ENCODE results near the gene CCDC159.

The CCDC159 gene

DNA sequence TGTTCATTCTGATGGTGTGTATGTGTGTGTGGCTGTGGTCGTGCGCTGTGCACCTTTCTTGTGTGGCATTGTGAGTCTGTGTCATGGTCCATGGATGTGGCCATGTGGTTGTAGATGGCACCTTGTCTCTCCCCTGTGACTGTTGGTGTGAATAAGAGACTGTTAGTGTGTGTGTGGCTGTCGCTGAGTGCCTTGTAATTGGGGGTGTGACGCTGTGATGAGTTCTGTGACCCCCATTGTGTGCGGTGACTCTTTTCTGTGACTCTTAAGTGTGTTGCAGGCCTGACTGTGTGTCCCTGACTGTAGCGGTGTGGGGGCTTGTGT is 9.7 kb downstream of the CCDC159 start:
- H3K4me1 ChIP-seq (ENCODE audit: control insufficient read depth, insufficient read depth, low read length): peaks cover 13% of the 10 kb centered on the region
- H3K9ac ChIP-seq (ENCODE audit: low read length in 2 of 2): peak overlapping the region; percentile 66 to 80
- peak overlapping the region; percentile 81 to 88 for H3K4me3 ChIP-seq (ENCODE audit: low read length in 2 of 2)
- no peaks in the 10 kb centered on the region for H3K27me3 ChIP-seq (ENCODE audit: control insufficient read depth in 1 of 2, insufficient read depth in 2 of 2, low read length in 2 of 2)
- H3K36me3 ChIP-seq (ENCODE audit: control insufficient read depth in 2 of 2, insufficient read depth in 2 of 2, low read length in 2 of 2): peaks cover 7 to 15% of the 10 kb centered on the region in 2 donors
- H3K27ac ChIP-seq (ENCODE audit: low read length): peak overlapping the region; percentile 62
- no peaks in the 10 kb centered on the region for H3K9me3 ChIP-seq (ENCODE audit: control insufficient read depth in 2 of 2, low read length in 2 of 2)

DNA sequence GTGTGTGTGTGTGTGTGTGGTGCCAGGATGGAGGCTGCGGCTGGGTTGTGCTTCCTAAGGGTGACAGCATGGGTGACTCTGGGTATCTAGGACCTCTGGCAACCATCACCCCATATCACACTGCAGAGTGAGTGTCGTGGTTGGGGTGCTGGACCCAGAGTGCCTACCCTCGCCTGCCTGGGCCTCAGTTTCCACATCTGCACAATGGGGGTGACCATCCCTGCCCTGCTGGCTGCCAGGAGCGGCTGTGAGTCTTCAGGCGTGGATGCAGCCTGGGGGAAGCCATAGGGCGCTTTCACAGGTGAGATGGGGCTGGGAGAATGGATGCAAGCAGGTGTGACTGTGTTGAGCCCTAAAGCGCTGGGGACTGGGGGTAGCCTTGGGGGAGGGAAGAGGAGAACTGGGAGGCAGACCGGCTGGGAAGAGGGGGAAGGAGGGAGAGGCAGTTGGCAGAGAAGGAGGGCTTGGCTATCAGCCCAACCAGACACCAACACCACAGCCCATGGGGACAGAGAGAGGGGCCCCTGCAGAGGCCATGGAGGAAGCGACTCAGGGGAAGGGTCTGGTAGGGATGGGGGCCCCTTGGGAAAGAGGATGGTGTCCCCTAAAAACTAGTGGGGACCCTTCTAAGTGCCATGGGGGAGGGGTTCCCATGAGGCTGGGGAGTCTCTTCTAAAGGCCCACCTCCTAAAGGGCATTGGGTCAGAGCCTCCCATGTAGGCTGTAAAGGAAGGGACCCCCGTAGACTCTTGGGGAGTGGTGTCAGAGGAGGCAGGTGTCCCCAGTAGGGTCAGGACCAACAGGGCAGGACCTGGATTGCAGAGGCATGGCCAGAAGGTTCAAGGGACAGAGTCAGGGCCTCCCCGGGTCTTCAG is 10.6 kb downstream of the CCDC159 start:
- Histone ChIP-seq H3K4me1 (ENCODE audit: control insufficient read depth, insufficient read depth, low read length) (peaks cover 13% of the 10 kb centered on the region), H3K27ac (ENCODE audit: low read length) (no peak overlapping the region), H3K9me3 (ENCODE audit: control insufficient read depth in 2 of 2, low read length in 2 of 2) (no peaks in the 10 kb centered on the region), H3K36me3 (ENCODE audit: control insufficient read depth in 2 of 2, insufficient read depth in 2 of 2, low read length in 2 of 2) (peaks cover 7 to 20% of the 10 kb centered on the region in 2 donors), H3K27me3 (ENCODE audit: control insufficient read depth in 1 of 2, insufficient read depth in 2 of 2, low read length in 2 of 2) (no peaks in the 10 kb centered on the region), H3K4me3 (ENCODE audit: low read length in 2 of 2) (peak overlapping the region in 1 of 2 donors; percentile 88), H3K9ac (ENCODE audit: low read length in 2 of 2) (no peak overlapping the region)

DNA sequence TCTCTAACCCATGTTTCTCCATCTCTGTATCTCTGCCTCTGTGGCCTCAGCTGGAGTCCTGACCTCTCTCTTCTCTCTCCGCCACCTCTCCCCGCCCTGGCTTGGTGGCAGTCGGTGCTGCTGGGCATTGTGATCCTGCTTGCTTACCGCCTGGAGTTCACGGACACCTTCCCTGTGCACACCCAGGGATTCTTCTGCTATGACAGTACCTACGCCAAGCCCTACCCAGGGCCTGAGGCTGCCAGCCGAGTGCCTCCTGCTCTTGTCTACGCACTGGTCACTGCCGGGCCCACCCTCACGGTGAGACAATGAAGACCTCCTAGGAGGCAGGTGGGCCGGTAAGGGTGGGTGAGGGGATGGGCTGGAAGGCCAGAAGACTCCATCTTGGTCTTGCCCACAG is 13.1 kb downstream of the CCDC159 start:
- Histone ChIP-seq H3K9me3 (ENCODE audit: control insufficient read depth in 2 of 2, low read length in 2 of 2) (no peaks in the 10 kb centered on the region), H3K4me1 (ENCODE audit: control insufficient read depth, insufficient read depth, low read length) (peaks cover 13% of the 10 kb centered on the region), H3K27me3 (ENCODE audit: control insufficient read depth in 1 of 2, insufficient read depth in 2 of 2, low read length in 2 of 2) (no peaks in the 10 kb centered on the region), H3K36me3 (ENCODE audit: control insufficient read depth in 2 of 2, insufficient read depth in 2 of 2, low read length in 2 of 2) (peaks cover 17 to 32% of the 10 kb centered on the region in 2 donors), H3K27ac (ENCODE audit: low read length) (no peak overlapping the region), H3K4me3 (ENCODE audit: low read length in 2 of 2) (no peak overlapping the region), H3K9ac (ENCODE audit: low read length in 2 of 2) (no peak overlapping the region)

GRCh38 chr19:11361037-11361770 is 14.9 kb downstream of the CCDC159 start:
- H3K9ac ChIP-seq (ENCODE audit: low read length in 2 of 2): no peak overlapping the region
- H3K9me3 ChIP-seq (ENCODE audit: control insufficient read depth in 2 of 2, low read length in 2 of 2): no peaks in the 10 kb centered on the region
- H3K4me3 ChIP-seq (ENCODE audit: low read length in 2 of 2): no peak overlapping the region
- peaks cover 4% of the 10 kb centered on the region for H3K4me1 ChIP-seq (ENCODE audit: control insufficient read depth, insufficient read depth, low read length)
- H3K27ac ChIP-seq (ENCODE audit: low read length): no peak overlapping the region
- H3K36me3 ChIP-seq (ENCODE audit: control insufficient read depth in 2 of 2, insufficient read depth in 2 of 2, low read length in 2 of 2): peaks cover 20 to 36% of the 10 kb centered on the region in 2 donors
- H3K27me3 ChIP-seq (ENCODE audit: control insufficient read depth in 1 of 2, insufficient read depth in 2 of 2, low read length in 2 of 2): no peaks in the 10 kb centered on the region

GRCh38 chr19:11361771-11362731 is 15.7 kb downstream of the CCDC159 start:
- H3K27me3 ChIP-seq (ENCODE audit: control insufficient read depth in 1 of 2, insufficient read depth in 2 of 2, low read length in 2 of 2): no peaks in the 10 kb centered on the region
- no peak overlapping the region for H3K9ac ChIP-seq (ENCODE audit: low read length in 2 of 2)
- H3K4me1 ChIP-seq (ENCODE audit: control insufficient read depth, insufficient read depth, low read length): no peaks in the 10 kb centered on the region
- no peak overlapping the region for H3K4me3 ChIP-seq (ENCODE audit: low read length in 2 of 2)
- H3K27ac ChIP-seq (ENCODE audit: low read length): no peak overlapping the region
- peaks cover 20 to 36% of the 10 kb centered on the region in 2 donors for H3K36me3 ChIP-seq (ENCODE audit: control insufficient read depth in 2 of 2, insufficient read depth in 2 of 2, low read length in 2 of 2)
- H3K9me3 ChIP-seq (ENCODE audit: control insufficient read depth in 2 of 2, low read length in 2 of 2): no peaks in the 10 kb centered on the region

- no peaks in the 10 kb centered on the region for H3K4me1 ChIP-seq (ENCODE audit: control insufficient read depth, insufficient read depth, low read length)
- H3K9me3 ChIP-seq (ENCODE audit: control insufficient read depth in 2 of 2, low read length in 2 of 2): no peaks in the 10 kb centered on the region
- H3K4me3 ChIP-seq (ENCODE audit: low read length in 2 of 2): no peak overlapping the region
- H3K36me3 ChIP-seq (ENCODE audit: control insufficient read depth in 2 of 2, insufficient read depth in 2 of 2, low read length in 2 of 2): peaks cover 20 to 34% of the 10 kb centered on the region in 2 donors
- H3K27me3 ChIP-seq (ENCODE audit: control insufficient read depth in 1 of 2, insufficient read depth in 2 of 2, low read length in 2 of 2): no peaks in the 10 kb centered on the region
- H3K27ac ChIP-seq (ENCODE audit: low read length): no peak overlapping the region
- H3K9ac ChIP-seq (ENCODE audit: low read length in 2 of 2): no peak overlapping the region
These were observed 17.6 kb downstream of the CCDC159 start for GRCh38 chr19:11363881-11364280.

GRCh38 chr19:11364296-11364904 is 18.1 kb downstream of the CCDC159 start:
- H3K9me3 ChIP-seq (ENCODE audit: control insufficient read depth in 2 of 2, low read length in 2 of 2): no peaks in the 10 kb centered on the region
- H3K27me3 ChIP-seq (ENCODE audit: control insufficient read depth in 1 of 2, insufficient read depth in 2 of 2, low read length in 2 of 2): no peaks in the 10 kb centered on the region
- H3K4me1 ChIP-seq (ENCODE audit: control insufficient read depth, insufficient read depth, low read length): no peaks in the 10 kb centered on the region
- no peak overlapping the region for H3K4me3 ChIP-seq (ENCODE audit: low read length in 2 of 2)
- H3K36me3 ChIP-seq (ENCODE audit: control insufficient read depth in 2 of 2, insufficient read depth in 2 of 2, low read length in 2 of 2): peaks cover 17 to 31% of the 10 kb centered on the region in 2 donors
- H3K27ac ChIP-seq (ENCODE audit: low read length): no peak overlapping the region
- H3K9ac ChIP-seq (ENCODE audit: low read length in 2 of 2): no peak overlapping the region

DNA sequence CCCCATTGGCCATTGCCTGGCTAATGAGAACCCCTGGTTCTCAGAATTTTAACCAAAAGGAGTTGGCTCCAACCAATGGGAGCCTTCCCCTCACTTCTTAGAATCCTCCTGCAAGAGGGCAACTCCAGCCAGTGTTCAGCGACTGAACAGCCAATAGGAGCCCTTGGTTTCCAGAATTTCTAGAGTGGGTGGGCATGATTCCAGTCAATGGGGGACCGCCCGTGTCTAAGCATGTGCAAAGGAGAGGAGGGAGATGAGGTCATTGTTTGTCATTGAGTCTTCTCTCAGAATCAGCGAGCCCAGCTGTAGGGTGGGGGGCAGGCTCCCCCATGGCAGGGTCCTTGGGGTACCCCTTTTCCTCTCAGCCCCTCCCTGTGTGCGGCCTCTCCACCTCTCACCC is 18.6 kb downstream of the CCDC159 start:
- no peaks in the 10 kb centered on the region for H3K27me3 ChIP-seq (ENCODE audit: control insufficient read depth in 1 of 2, insufficient read depth in 2 of 2, low read length in 2 of 2)
- no peaks in the 10 kb centered on the region for H3K9me3 ChIP-seq (ENCODE audit: control insufficient read depth in 2 of 2, low read length in 2 of 2)
- H3K4me1 ChIP-seq (ENCODE audit: control insufficient read depth, insufficient read depth, low read length): no peaks in the 10 kb centered on the region
- no peak overlapping the region for H3K27ac ChIP-seq (ENCODE audit: low read length)
- no peak overlapping the region for H3K9ac ChIP-seq (ENCODE audit: low read length in 2 of 2)
- H3K36me3 ChIP-seq (ENCODE audit: control insufficient read depth in 2 of 2, insufficient read depth in 2 of 2, low read length in 2 of 2): peaks cover 14 to 27% of the 10 kb centered on the region in 2 donors
- no peak overlapping the region for H3K4me3 ChIP-seq (ENCODE audit: low read length in 2 of 2)

DNA sequence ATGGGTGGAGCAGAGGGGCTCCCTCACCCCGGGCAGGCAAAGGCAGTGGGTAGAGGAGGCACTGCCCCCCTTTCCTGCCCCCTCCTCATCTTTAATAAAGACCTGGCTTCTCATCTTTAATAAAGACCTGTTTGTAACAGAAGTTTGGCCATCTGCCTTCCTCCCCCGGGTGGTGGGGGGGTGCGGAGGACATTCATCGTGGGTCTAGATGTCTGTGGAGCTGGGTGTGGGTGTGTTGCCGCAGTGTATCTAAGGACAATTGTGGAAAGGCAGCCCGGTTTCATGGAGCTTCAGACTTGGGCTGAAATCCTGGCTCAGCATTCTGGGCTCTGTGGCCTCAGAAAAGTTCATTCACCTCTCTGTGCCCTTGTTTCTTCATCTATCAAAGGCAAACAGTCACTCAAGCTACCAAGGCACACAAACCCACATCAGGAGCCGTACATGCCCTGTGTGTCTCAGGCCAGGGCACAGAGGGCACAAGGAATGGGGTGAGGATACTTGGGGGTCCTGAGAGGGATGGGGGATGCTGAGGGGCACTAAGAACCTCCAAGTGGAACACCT is 19.3 kb downstream of the CCDC159 start:
- peaks cover 14 to 24% of the 10 kb centered on the region in 2 donors for H3K36me3 ChIP-seq (ENCODE audit: control insufficient read depth in 2 of 2, insufficient read depth in 2 of 2, low read length in 2 of 2)
- H3K27me3 ChIP-seq (ENCODE audit: control insufficient read depth in 1 of 2, insufficient read depth in 2 of 2, low read length in 2 of 2): no peaks in the 10 kb centered on the region
- no peak overlapping the region for H3K9ac ChIP-seq (ENCODE audit: low read length in 2 of 2)
- no peaks in the 10 kb centered on the region for H3K9me3 ChIP-seq (ENCODE audit: control insufficient read depth in 2 of 2, low read length in 2 of 2)
- H3K4me3 ChIP-seq (ENCODE audit: low read length in 2 of 2): no peak overlapping the region
- no peaks in the 10 kb centered on the region for H3K4me1 ChIP-seq (ENCODE audit: control insufficient read depth, insufficient read depth, low read length)
- H3K27ac ChIP-seq (ENCODE audit: low read length): no peak overlapping the region

- Histone ChIP-seq H3K9me3 (ENCODE audit: control insufficient read depth in 2 of 2, low read length in 2 of 2) (no peaks in the 10 kb centered on the region), H3K4me3 (ENCODE audit: low read length in 2 of 2) (no peak overlapping the region), H3K4me1 (ENCODE audit: control insufficient read depth, insufficient read depth, low read length) (no peaks in the 10 kb centered on the region), H3K9ac (ENCODE audit: low read length in 2 of 2) (no peak overlapping the region), H3K27ac (ENCODE audit: low read length) (no peak overlapping the region), H3K36me3 (ENCODE audit: control insufficient read depth in 2 of 2, insufficient read depth in 2 of 2, low read length in 2 of 2) (peaks cover 11 to 14% of the 10 kb centered on the region in 2 donors), H3K27me3 (ENCODE audit: control insufficient read depth in 1 of 2, insufficient read depth in 2 of 2, low read length in 2 of 2) (no peaks in the 10 kb centered on the region)
These were observed 21.2 kb downstream of the CCDC159 start for GRCh38 chr19:11367528-11367927.

Measured in stomach smooth muscle (tissue), 2 donors.